ENCODE measurements around the gene TMEM161A. TPM values are rescaled to one million over a fixed set of nuclear protein-coding genes. Genes with fewer than 3 reads are reported as not detected.

Gene TMEM161A
- total and polyA plus RNA-seq, 2 of the 13 experiments (the other 11 are each of a cell fraction or from before 2014, with no cell fraction given) = 25.9 to 31.4 TPM

DNA sequence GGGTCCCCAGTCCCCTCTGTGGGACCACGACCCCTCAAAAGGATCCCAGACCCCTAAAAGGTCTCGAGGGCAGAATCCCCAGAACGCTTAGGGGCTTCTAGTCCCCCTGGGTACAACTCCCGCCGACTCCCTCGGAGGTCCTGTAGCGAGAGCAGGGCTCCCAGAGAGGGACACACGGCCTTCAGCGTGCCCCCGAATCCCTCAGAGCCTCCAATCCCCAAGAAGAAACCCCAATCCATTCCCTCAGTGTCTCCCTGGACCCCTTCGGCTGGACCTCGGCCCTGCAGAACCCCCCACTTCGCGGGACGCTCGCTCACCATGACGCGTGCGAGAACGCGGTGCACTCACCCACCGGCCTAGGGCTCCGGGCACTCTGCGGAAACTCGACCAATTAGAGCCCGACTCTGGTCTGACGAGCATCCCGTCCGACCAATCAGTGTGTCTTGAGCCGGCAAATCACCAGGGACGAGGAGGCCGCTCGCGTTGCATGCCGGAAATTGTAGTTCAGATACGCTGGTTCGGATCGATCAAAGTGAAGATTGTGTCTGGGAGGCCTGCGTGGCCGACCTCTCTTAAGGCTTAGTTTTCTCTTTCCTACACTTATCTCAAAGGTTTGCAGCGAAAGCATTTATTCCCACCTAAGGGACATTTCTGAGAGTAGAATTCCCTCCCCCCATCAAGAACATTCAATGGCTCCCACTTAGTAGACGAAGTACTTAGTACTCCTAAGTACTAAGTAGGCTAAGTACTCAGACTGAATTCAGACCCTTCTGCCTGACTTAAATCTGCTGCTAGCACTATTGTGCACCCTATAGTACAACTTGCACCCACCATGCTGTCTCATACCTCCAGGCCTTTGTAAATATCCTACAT, at the start of gene TMEM161A (continued):
- TF ChIP-seq FOXJ3 (CRISPR knock-in tag; IDR thresholded peaks at IDR 0.05; ENCODE audit: borderline replicate concordance) (no peak), HIVEP1 (CRISPR knock-in tag; IDR thresholded peaks at IDR 0.05) (no peak), CENPX (CRISPR knock-in tag; IDR thresholded peaks at IDR 0.05) (no peak), ZSCAN31 (CRISPR knock-in tag; IDR thresholded peaks at IDR 0.05; ENCODE audit: low read depth) (peak; percentile 62; the same call in 1 of the 2 replicates), IRF2 (CRISPR knock-in tag; IDR thresholded peaks at IDR 0.05) (peak; percentile 71), ZFP36 (IDR thresholded peaks at IDR 0.05; ENCODE audit: borderline replicate concordance, low read depth, low read length, partially characterized antibody) (no peak), CAMTA2 (CRISPR knock-in tag; IDR thresholded peaks at IDR 0.05; ENCODE audit: borderline replicate concordance) (no peak), THAP9 (CRISPR knock-in tag; IDR thresholded peaks at IDR 0.05; ENCODE audit: borderline replicate concordance) (peak; percentile 39; the same call in 1 of the 2 replicates), ATF1 (CRISPR knock-in tag; IDR thresholded peaks at IDR 0.05) (peak; percentile 86), ZXDC (CRISPR knock-in tag; IDR thresholded peaks at IDR 0.05) (no peak), RXRB (CRISPR knock-in tag; IDR thresholded peaks at IDR 0.05; ENCODE audit: borderline replicate concordance) (peak; percentile 57), ZNF18 (CRISPR knock-in tag; IDR thresholded peaks at IDR 0.05; ENCODE audit: insufficient replicate concordance) (no peak), PLRG1 (conservative IDR thresholded peaks at IDR 0.05) (no peak)
- TF ChIP-seq, protein P1, sequence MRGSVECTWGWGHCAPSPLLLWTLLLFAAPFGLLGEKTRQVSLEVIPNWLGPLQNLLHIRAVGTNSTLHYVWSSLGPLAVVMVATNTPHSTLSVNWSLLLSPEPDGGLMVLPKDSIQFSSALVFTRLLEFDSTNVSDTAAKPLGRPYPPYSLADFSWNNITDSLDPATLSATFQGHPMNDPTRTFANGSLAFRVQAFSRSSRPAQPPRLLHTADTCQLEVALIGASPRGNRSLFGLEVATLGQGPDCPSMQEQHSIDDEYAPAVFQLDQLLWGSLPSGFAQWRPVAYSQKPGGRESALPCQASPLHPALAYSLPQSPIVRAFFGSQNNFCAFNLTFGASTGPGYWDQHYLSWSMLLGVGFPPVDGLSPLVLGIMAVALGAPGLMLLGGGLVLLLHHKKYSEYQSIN (CRISPR knock-in tag; IDR thresholded peaks at IDR 0.05; ENCODE audit: borderline replicate concordance) = no peak
- TF ChIP-seq, protein P2, sequence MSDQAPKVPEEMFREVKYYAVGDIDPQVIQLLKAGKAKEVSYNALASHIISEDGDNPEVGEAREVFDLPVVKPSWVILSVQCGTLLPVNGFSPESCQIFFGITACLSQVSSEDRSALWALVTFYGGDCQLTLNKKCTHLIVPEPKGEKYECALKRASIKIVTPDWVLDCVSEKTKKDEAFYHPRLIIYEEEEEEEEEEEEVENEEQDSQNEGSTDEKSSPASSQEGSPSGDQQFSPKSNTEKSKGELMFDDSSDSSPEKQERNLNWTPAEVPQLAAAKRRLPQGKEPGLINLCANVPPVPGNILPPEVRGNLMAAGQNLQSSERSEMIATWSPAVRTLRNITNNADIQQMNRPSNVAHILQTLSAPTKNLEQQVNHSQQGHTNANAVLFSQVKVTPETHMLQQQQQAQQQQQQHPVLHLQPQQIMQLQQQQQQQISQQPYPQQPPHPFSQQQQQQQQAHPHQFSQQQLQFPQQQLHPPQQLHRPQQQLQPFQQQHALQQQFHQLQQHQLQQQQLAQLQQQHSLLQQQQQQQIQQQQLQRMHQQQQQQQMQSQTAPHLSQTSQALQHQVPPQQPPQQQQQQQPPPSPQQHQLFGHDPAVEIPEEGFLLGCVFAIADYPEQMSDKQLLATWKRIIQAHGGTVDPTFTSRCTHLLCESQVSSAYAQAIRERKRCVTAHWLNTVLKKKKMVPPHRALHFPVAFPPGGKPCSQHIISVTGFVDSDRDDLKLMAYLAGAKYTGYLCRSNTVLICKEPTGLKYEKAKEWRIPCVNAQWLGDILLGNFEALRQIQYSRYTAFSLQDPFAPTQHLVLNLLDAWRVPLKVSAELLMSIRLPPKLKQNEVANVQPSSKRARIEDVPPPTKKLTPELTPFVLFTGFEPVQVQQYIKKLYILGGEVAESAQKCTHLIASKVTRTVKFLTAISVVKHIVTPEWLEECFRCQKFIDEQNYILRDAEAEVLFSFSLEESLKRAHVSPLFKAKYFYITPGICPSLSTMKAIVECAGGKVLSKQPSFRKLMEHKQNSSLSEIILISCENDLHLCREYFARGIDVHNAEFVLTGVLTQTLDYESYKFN (CRISPR knock-in tag; conservative IDR thresholded peaks at IDR 0.05) = no peak; the same call in 1 of the 2 replicates
